ENCODE results near the gene TLK2.
A peak's percentile ranks its signal among the peaks of the same experiment; 100 is the strongest.
"Not testable (repeated sequence)": the region's sequence is repeated elsewhere in the genome, so short reads cannot be mapped to it uniquely, and the experiment has no call there.

The TLK2 gene

GRCh38 chr17:62565817-62566216 lies 87.2 kb downstream of the TLK2 start:
- no peak for DNase-seq

GRCh38 chr17:62566996-62567578 lies 88.5 kb downstream of the TLK2 start:
- DNase-seq: no peak

DNA sequence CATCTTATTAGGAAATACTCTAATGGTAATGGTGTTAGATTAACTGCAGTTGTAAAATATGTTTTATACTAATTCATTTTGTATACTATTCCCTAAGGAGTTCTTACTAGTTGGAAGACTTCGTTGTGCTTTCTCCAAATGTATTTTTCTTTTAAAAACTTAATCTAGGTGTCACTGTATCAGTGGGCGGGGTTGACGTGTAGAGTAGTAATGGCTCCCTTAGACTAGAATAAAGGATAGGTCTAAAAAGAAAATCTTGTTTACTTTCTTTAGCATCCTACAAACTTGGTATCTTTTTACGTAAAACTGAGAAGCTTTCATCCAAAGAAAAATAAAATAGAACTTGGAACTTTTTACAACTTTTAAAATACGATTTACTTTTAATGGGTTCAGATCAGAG lies 93.9 kb downstream of the TLK2 start:
- DNase-seq: no peak

- DNase-seq: no peak
Measured at GRCh38 chr17:62572888-62573401, 94.3 kb downstream of the TLK2 start.

GRCh38 chr17:62573480-62574117 lies 95.0 kb downstream of the TLK2 start:
- no peak for DNase-seq

GRCh38 chr17:62576382-62576781 lies 97.8 kb downstream of the TLK2 start:
- no peak for DNase-seq

DNA sequence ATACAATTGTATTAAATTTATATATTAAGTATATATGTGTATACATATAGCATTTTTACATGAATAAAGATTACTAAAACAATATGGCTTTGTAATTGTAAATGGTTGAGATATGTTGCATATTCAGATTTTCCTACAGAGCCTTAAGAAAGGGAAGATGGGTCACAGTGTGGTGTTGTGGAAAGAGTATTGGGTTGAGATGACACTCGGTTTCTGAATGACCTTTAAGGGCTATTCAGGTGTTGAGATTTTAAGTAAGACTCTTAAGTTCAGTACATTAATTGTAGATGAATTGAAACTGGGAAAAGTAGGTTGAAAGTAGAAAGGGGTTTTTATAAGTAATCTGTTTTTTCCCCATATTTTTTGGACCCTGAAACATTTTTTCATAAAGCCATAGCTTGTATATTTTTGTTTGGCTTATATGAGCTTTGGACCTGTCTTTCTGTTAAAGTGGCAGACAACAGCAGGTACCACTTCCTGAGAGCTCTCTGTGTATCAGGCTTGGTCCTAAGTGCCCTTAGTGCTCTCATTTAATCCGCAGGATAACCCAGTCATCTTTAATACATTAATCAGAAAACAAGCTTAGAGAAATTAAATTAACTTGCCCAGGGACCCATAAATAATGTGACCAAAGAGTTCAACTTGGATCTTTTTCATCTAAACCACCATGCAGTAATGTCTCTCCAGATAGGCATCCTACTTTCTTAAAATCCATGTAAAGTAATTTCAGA lies 100.3 kb downstream of the TLK2 start:
- DNase-seq: no peak

DNA sequence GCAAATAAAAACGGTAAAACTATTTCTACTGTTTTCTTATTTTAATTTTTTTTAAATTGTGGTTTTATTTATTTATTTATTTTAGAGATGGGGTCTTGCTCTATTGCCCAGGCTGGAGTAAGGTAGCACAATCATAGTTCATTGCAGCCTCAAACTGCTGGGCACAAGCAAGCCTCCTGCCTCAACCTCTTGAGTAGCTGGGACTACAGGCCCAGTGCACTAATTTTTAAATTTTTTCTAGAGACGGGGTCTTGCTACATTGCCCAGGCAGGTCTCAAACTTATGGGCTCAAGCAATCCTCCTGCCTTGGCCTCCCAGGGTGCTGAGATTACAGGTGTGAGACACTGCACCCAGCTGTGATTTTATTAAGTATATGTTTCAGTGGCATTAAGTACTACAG lies 102.3 kb downstream of the TLK2 start:
- DNase-seq: no peak

DNA sequence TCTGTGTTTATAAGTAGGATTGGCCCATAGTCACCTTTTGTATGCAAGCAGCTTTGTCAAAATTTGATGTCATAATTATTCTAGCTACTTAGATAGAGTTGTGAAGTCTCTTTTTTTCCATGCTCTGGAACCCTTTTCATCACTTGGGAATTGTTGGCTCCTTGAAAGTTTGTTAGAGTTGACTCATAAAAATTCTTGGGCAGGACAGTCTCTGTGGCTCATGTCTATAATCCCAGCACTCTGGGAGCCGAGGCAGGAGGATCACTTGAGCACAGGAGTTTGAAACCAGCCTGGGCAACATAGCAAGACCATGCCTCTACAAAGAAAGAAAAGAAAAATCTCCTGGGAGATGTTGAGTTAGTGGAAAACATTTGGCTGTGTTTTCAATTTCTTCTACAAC lies 103.1 kb downstream of the TLK2 start:
- DNase-seq: no peak

GRCh38 chr17:62587554-62587953 lies 108.9 kb downstream of the TLK2 start:
- no peak for DNase-seq

GRCh38 chr17:62588109-62588508 lies 109.5 kb downstream of the TLK2 start:
- DNase-seq: no peak

GRCh38 chr17:62591333-62591732 lies 112.7 kb downstream of the TLK2 start:
- peak; percentile 40 for DNase-seq

- DNase-seq: peak; percentile 76
Measured at GRCh38 chr17:62591822-62592221, 113.2 kb downstream of the TLK2 start.

GRCh38 chr17:62592341-62593099 lies 113.9 kb downstream of the TLK2 start:
- no peak for DNase-seq

DNA sequence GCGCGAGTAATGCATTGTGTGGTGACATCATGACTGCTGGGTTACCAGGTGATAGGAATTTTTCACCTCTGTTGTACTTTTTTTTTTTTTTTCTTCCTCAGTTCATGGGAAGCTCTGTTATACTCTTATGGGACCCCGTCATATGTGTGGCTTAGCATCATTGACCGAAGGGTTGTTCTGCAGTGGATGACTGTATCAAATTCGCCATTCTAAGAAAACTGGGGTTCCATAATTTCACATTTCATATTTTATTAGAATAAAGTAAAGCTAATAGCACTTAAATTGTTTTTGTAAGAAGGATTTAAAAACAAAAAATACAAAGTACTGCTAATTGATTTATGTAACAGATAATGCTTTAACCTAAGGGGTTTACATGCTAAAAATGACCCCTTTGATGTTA lies 116.9 kb downstream of the TLK2 start:
- no peak for DNase-seq

DNA sequence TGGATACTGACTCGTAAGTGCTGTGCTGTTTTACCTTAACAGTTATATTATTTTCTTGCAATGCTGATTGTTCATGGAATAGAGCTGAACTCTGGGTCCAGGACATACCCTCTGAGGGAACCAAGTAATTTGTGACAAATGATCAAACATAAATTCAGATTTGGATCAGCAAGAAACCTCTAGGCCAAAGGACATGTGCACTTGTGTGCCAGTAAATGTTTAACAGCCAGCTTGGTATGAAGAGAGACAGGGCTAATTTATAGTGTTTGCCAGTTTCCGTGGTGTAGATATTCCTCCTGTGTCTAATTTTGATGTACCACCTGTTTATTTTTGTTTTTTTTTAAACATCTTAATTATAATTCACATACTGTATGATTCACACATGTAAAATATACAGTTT lies 118.0 kb downstream of the TLK2 start:
- no peak for DNase-seq

DNA sequence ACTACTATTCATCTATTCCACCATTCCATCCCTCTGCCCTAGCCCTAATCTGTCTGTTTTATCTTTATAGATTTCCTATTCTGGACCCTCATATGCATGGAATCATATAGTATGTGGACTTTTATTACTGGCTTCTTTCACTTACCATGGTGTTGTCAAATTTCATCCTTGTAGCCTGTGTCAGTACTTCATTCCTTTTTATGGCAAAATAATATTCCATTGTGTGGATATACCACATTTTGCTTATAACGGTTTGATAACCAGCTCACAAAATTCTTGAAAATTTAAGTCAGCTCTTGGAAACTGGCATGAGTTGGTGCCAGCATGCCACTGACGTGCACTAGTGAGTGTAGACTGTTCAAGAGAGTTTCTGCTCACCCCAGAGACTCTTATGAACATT lies 118.5 kb downstream of the TLK2 start:
- no peak for DNase-seq

DNA sequence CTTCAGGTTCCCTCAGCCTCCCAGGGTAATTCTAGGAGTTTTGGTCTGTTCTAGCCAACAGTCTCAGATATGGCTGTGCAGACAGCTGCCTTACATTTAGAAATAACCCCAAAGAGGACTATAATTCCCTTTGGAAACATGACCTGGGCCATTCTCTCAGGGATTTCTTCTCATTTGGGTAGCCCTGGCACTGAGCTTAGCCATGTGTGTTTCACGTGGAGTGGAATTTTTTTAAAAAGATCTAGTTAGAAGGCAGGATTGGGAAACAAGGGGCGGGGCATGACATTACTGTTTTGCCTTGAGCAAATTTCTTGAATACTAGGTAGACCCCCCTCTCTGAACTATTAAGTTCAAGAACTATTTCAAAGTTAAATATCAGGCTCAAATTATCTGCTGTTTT lies 119.3 kb downstream of the TLK2 start:
- DNase-seq: no peak

- no peak for DNase-seq
Measured at GRCh38 chr17:62599964-62600657, 121.5 kb downstream of the TLK2 start.

- no peak for DNase-seq
Measured at GRCh38 chr17:62600805-62601204, 122.2 kb downstream of the TLK2 start.

GRCh38 chr17:62601471-62601870 lies 122.8 kb downstream of the TLK2 start:
- DNase-seq: peak; percentile 16

GRCh38 chr17:62603783-62604182 lies 125.2 kb downstream of the TLK2 start:
- not testable (repeated sequence) for DNase-seq

DNA sequence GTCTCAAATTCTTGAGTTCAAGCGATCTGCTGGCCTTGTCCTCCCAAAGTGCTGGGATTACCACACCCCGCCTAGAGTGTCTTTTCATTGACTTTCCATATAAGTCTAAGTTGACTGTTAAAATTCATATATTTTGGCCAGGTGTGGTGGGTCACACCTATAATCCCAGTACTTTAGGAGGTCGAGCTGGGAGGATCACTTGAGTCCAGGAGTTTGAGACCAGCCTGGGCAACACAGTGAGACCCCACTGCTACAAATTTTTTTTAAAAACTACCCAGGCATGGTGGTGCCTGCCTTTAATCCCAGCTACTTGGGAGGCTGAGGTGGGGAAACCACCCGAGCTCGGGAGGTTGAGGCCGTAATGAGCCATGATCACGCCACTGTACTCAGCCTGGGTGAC lies 127.0 kb downstream of the TLK2 start:
- DNase-seq: no peak
